Measurements from ENCODE around the gene MAD1L1. TPM values are rescaled to one million over a fixed set of nuclear protein-coding genes. Genes with fewer than 3 reads are reported as not detected.
"Not testable (repeated sequence)": the region's sequence is repeated elsewhere in the genome, so short reads cannot be mapped to it uniquely, and the experiment has no call there.

Gene MAD1L1
- total RNA-seq, 1 experiment from 2014 or later = 63.0 TPM

GRCh38 chr7:2066251-2066919, 166.4 kb downstream of the MAD1L1 start:
- H3K36me3 ChIP-seq (replicated peaks; ENCODE audit: control insufficient read depth, insufficient read depth, low read length) = peaks cover 1% of the 10 kb centered on the region
- DNase-seq = no peak
- no peak overlapping the region for H3K4me3 ChIP-seq (ENCODE audit: insufficient read depth, low read depth, low read length)
- no peaks in the 10 kb centered on the region for H3K27me3 ChIP-seq (ENCODE audit: control insufficient read depth, insufficient read depth, low read length)

GRCh38 chr7:2065528-2065927, 167.2 kb downstream of the MAD1L1 start:
- peaks cover 1% of the 10 kb centered on the region for H3K36me3 ChIP-seq (replicated peaks; ENCODE audit: control insufficient read depth, insufficient read depth, low read length)
- no peak overlapping the region for H3K4me3 ChIP-seq (ENCODE audit: insufficient read depth, low read depth, low read length)
- DNase-seq = no peak
- H3K27me3 ChIP-seq (ENCODE audit: control insufficient read depth, insufficient read depth, low read length) = no peaks in the 10 kb centered on the region

GRCh38 chr7:2063563-2064260, 169.0 kb downstream of the MAD1L1 start:
- H3K27me3 ChIP-seq (ENCODE audit: control insufficient read depth, insufficient read depth, low read length) = no peaks in the 10 kb centered on the region
- peak; percentile 83 for DNase-seq
- H3K36me3 ChIP-seq (replicated peaks; ENCODE audit: control insufficient read depth, insufficient read depth, low read length) = no peaks in the 10 kb centered on the region; the same call in 1 of the 2 replicates
- H3K4me3 ChIP-seq (ENCODE audit: insufficient read depth, low read depth, low read length) = no peak overlapping the region

- no peaks in the 10 kb centered on the region; the same call in 1 of the 2 replicates for H3K36me3 ChIP-seq (replicated peaks; ENCODE audit: control insufficient read depth, insufficient read depth, low read length)
- no peaks in the 10 kb centered on the region for H3K27me3 ChIP-seq (ENCODE audit: control insufficient read depth, insufficient read depth, low read length)
- DNase-seq = no peak
- H3K4me3 ChIP-seq (ENCODE audit: insufficient read depth, low read depth, low read length) = no peak overlapping the region
These were observed 170.1 kb downstream of the MAD1L1 start for GRCh38 chr7:2062648-2063047.

GRCh38 chr7:2060701-2061100, 172.0 kb downstream of the MAD1L1 start:
- no peaks in the 10 kb centered on the region for H3K27me3 ChIP-seq (ENCODE audit: control insufficient read depth, insufficient read depth, low read length)
- DNase-seq = no peak
- no peak overlapping the region for H3K4me3 ChIP-seq (ENCODE audit: insufficient read depth, low read depth, low read length)
- no peaks in the 10 kb centered on the region; the same call in 1 of the 2 replicates for H3K36me3 ChIP-seq (replicated peaks; ENCODE audit: control insufficient read depth, insufficient read depth, low read length)

- no peak overlapping the region for H3K4me3 ChIP-seq (ENCODE audit: insufficient read depth, low read depth, low read length)
- no peaks in the 10 kb centered on the region for H3K27me3 ChIP-seq (ENCODE audit: control insufficient read depth, insufficient read depth, low read length)
- no peak for DNase-seq
- no peaks in the 10 kb centered on the region; the same call in 1 of the 2 replicates for H3K36me3 ChIP-seq (replicated peaks; ENCODE audit: control insufficient read depth, insufficient read depth, low read length)
These were observed 172.6 kb downstream of the MAD1L1 start for GRCh38 chr7:2059964-2060700.

GRCh38 chr7:2058246-2058645, 174.5 kb downstream of the MAD1L1 start:
- H3K36me3 ChIP-seq (replicated peaks; ENCODE audit: control insufficient read depth, insufficient read depth, low read length); H3K4me3 ChIP-seq (ENCODE audit: insufficient read depth, low read depth, low read length); DNase-seq; H3K27me3 ChIP-seq (ENCODE audit: control insufficient read depth, insufficient read depth, low read length): not testable (repeated sequence)

- H3K4me3 ChIP-seq (ENCODE audit: insufficient read depth, low read depth, low read length) = no peak overlapping the region
- DNase-seq = no peak
- H3K27me3 ChIP-seq (ENCODE audit: control insufficient read depth, insufficient read depth, low read length) = no peaks in the 10 kb centered on the region
- no peaks in the 10 kb centered on the region for H3K36me3 ChIP-seq (replicated peaks; ENCODE audit: control insufficient read depth, insufficient read depth, low read length)
These were observed 176.8 kb downstream of the MAD1L1 start for GRCh38 chr7:2055956-2056355.

- no peak for DNase-seq
- Histone ChIP-seq H3K36me3 (replicated peaks; ENCODE audit: control insufficient read depth, insufficient read depth, low read length) (no peaks in the 10 kb centered on the region), H3K27me3 (ENCODE audit: control insufficient read depth, insufficient read depth, low read length) (no peaks in the 10 kb centered on the region), H3K4me3 (ENCODE audit: insufficient read depth, low read depth, low read length) (no peak overlapping the region)
These were observed 177.8 kb downstream of the MAD1L1 start for GRCh38 chr7:2054927-2055326.

- DNase-seq = no peak
- no peaks in the 10 kb centered on the region for H3K27me3 ChIP-seq (ENCODE audit: control insufficient read depth, insufficient read depth, low read length)
- H3K4me3 ChIP-seq (ENCODE audit: insufficient read depth, low read depth, low read length) = no peak overlapping the region
- H3K36me3 ChIP-seq (replicated peaks; ENCODE audit: control insufficient read depth, insufficient read depth, low read length) = no peaks in the 10 kb centered on the region
These were observed 179.3 kb downstream of the MAD1L1 start for GRCh38 chr7:2053395-2053794.

GRCh38 chr7:2052657-2053048, 180.1 kb downstream of the MAD1L1 start:
- Histone ChIP-seq H3K27me3 (ENCODE audit: control insufficient read depth, insufficient read depth, low read length) (no peaks in the 10 kb centered on the region), H3K4me3 (ENCODE audit: insufficient read depth, low read depth, low read length) (no peak overlapping the region), H3K36me3 (replicated peaks; ENCODE audit: control insufficient read depth, insufficient read depth, low read length) (no peaks in the 10 kb centered on the region; the same call in 1 of the 2 replicates)
- DNase-seq = no peak

GRCh38 chr7:2051707-2052656, 180.8 kb downstream of the MAD1L1 start:
- no peaks in the 10 kb centered on the region; the same call in 1 of the 2 replicates for H3K36me3 ChIP-seq (replicated peaks; ENCODE audit: control insufficient read depth, insufficient read depth, low read length)

GRCh38 chr7:2050511-2050866, 182.3 kb downstream of the MAD1L1 start:
- H3K27me3 ChIP-seq (ENCODE audit: control insufficient read depth, insufficient read depth, low read length) = no peaks in the 10 kb centered on the region
- no peak overlapping the region for H3K4me3 ChIP-seq (ENCODE audit: insufficient read depth, low read depth, low read length)
- no peak for DNase-seq
- H3K36me3 ChIP-seq (replicated peaks; ENCODE audit: control insufficient read depth, insufficient read depth, low read length) = no peaks in the 10 kb centered on the region; the same call in 1 of the 2 replicates

More at GRCh38 chr7:2051707-2052656, 180.8 kb downstream of the MAD1L1 start:
- Histone ChIP-seq H3K27me3 (ENCODE audit: control insufficient read depth, insufficient read depth, low read length) (no peaks in the 10 kb centered on the region), H3K4me3 (ENCODE audit: insufficient read depth, low read depth, low read length) (no peak overlapping the region)
- DNase-seq = no peak

Measured in H7 (cell line).